Kidney epithelial cell (primary cell): ENCODE measurements around the gene DYNC1LI2. TPM values are rescaled to one million over a fixed set of nuclear protein-coding genes. Genes with fewer than 3 reads are reported as not detected.

ENCODE experiments used
- DNase-seq: peaks from one replicate; pipeline ENCODE4 v3.0.0-alpha.2; 2010; ENCODE audit warnings: low read depth
- H3K27me3 ChIP-seq: 2 replicates; pipeline ENCODE4 v1.6.0; 2011; ENCODE audit warnings: low read length; ENCODE audit not compliant: control insufficient read depth, insufficient read depth
- H3K36me3 ChIP-seq: 2 replicates; pipeline ENCODE4 v1.5.1; 2011; ENCODE audit warnings: low read length; ENCODE audit not compliant: control insufficient read depth, insufficient read depth
- H3K4me3 ChIP-seq: 2 replicates; pipeline ENCODE4 v1.5.1; 2011; ENCODE audit warnings: low read depth, mild to moderate bottlenecking, control low read depth, low read length
- total RNA-seq: library from RNA; depleted of rRNA; stranded (reverse); fragments of >200 nt; gene quantifications from 2 replicates; pipeline ENCODE4 v1.2.3, GENCODE V29; 2015
- TF ChIP-seq, protein P1 (sequence below): IDR thresholded peaks from 2 replicates; pipeline ENCODE4 v1.5.1; 2011; ENCODE audit warnings: mild to moderate bottlenecking, moderate library complexity, low read length, control low read depth, inconsistent platforms; ENCODE audit not compliant: insufficient read depth, poor library complexity, severe bottlenecking

Gene DYNC1LI2
- total RNA-seq, 1 donor from 2014 or later: 126 TPM

- DNase-seq: no peak
- no peaks in the 10 kb centered on the region for H3K36me3 ChIP-seq
- TF ChIP-seq, protein P1, sequence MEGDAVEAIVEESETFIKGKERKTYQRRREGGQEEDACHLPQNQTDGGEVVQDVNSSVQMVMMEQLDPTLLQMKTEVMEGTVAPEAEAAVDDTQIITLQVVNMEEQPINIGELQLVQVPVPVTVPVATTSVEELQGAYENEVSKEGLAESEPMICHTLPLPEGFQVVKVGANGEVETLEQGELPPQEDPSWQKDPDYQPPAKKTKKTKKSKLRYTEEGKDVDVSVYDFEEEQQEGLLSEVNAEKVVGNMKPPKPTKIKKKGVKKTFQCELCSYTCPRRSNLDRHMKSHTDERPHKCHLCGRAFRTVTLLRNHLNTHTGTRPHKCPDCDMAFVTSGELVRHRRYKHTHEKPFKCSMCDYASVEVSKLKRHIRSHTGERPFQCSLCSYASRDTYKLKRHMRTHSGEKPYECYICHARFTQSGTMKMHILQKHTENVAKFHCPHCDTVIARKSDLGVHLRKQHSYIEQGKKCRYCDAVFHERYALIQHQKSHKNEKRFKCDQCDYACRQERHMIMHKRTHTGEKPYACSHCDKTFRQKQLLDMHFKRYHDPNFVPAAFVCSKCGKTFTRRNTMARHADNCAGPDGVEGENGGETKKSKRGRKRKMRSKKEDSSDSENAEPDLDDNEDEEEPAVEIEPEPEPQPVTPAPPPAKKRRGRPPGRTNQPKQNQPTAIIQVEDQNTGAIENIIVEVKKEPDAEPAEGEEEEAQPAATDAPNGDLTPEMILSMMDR: no peak
- no peaks in the 10 kb centered on the region for H3K27me3 ChIP-seq
- no peak overlapping the region for H3K4me3 ChIP-seq
These were observed 74.2 kb downstream of the DYNC1LI2 start for GRCh38 chr16:66677179-66677578.

DNA sequence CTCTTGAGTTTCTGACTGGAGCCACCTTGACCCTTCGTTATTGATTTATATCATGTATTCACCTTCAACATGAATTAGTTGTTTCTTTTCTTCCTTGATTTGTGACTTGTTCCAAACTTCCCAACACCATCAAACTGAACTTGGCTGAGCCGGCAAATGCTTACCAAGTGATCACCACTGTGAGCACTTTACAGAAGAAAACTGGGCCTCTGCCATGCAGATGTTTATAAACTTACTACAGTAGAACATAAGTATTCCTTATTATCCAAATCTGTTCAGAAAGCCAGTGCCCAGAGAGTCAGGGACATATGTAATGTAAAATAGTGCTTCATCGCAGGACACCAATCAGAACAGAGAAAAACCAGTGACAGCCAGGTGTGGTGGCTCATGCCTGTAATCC is 74.8 kb downstream of the DYNC1LI2 start:
- no peaks in the 10 kb centered on the region for H3K27me3 ChIP-seq
- TF ChIP-seq, protein P1: no peak
- H3K4me3 ChIP-seq: no peak overlapping the region
- DNase-seq: no peak
- H3K36me3 ChIP-seq: no peaks in the 10 kb centered on the region

- DNase-seq: no peak
- Histone ChIP-seq H3K4me3 (no peak overlapping the region), H3K27me3 (no peaks in the 10 kb centered on the region), H3K36me3 (no peaks in the 10 kb centered on the region)
- TF ChIP-seq, protein P1: no peak
These were observed 77.7 kb downstream of the DYNC1LI2 start for GRCh38 chr16:66673691-66674090.

Other genes with a start within 250 kb of the DYNC1LI2 start
- gene TK2, start 201.5 kb downstream of the DYNC1LI2 start, total RNA-seq: 25.2 and 25.7 TPM in 2 replicates
- gene CKLF, start 199.0 kb downstream of the DYNC1LI2 start, total RNA-seq: 120 and 129 TPM in 2 replicates
- 4.3 and 9.0 TPM in 2 replicates for gene CMTM1, start 185.2 kb downstream of the DYNC1LI2 start, total RNA-seq
- 0.54 and 1.4 TPM in 2 replicates for gene CMTM2, start 172.1 kb downstream of the DYNC1LI2 start, total RNA-seq
- gene CMTM3, start 146.9 kb downstream of the DYNC1LI2 start, total RNA-seq: 244 and 292 TPM in 2 replicates
- 74.3 and 75.2 TPM in 2 replicates for gene CMTM4, start 54.9 kb downstream of the DYNC1LI2 start, total RNA-seq
- 0.27 TPM in 1 of 2 replicates, not detected in the other for gene TERB1, start 50.0 kb upstream of the DYNC1LI2 start, total RNA-seq
- 77.3 and 77.9 TPM in 2 replicates for gene NAE1, start 79.4 kb upstream of the DYNC1LI2 start, total RNA-seq
- gene CA7, start 92.8 kb upstream of the DYNC1LI2 start, total RNA-seq: not detected in 2 replicates
- gene PDP2, start 128.9 kb upstream of the DYNC1LI2 start, total RNA-seq: 6.9 and 11.7 TPM in 2 replicates
- 0.33 and 5.0 TPM in 2 replicates for gene CDH16, start 167.3 kb upstream of the DYNC1LI2 start, total RNA-seq
- gene RRAD, start 173.9 kb upstream of the DYNC1LI2 start, total RNA-seq: 32.9 and 36.8 TPM in 2 replicates
- gene CIAO2B, start 182.8 kb upstream of the DYNC1LI2 start, total RNA-seq: 156 and 164 TPM in 2 replicates
- gene CES2, start 183.9 kb upstream of the DYNC1LI2 start, total RNA-seq: 44.4 and 48.0 TPM in 2 replicates
- gene CES3, start 209.7 kb upstream of the DYNC1LI2 start, total RNA-seq: 0.07 TPM in 1 of 2 replicates, not detected in the other
- 1.3 and 2.3 TPM in 2 replicates for gene CES4A, start 237.0 kb upstream of the DYNC1LI2 start, total RNA-seq